GM12878 (cell line): ENCODE data around the gene ATXN7L1. TPM values are rescaled to one million over a fixed set of nuclear protein-coding genes. Genes with fewer than 3 reads are reported as not detected.

Experiments used
- ATAC-seq: fragments of 200-7000 bp; cut with Tn5 transposase; 3 replicates; pipeline ENCODE4 v1.9.1; 2020; ENCODE audit warnings: mild to moderate bottlenecking, moderate library complexity
- BruUV-seq: library from RNA; stranded (reverse); fragments of 400-500 nt; replicated peaks from 2 replicates; lab custom pipeline; 2021; lab: Mats Ljungman, UMichigan
- CTCF ChIA-PET: fragments of 300-600 bp; sonication (Branson Sonifier 250); formaldehyde crosslinking; extraction: SDS; loops from one replicate; lab custom pipeline; 2021; ENCODE audit warnings: inconsistent platforms; lab: Yijun Ruan, JAX
- POLR2A ChIA-PET: fragments of 350-600 bp; formaldehyde crosslinking; extraction: SDS; loops from one replicate; lab custom pipeline; 2021; ENCODE audit warnings: inconsistent platforms; lab: Charles Lee
- RAD21 ChIA-PET: fragments of 300-600 bp; sonication (Branson Sonifier 250); formaldehyde crosslinking; loops from one replicate; lab custom pipeline; 2023; ENCODE audit warnings: antibody characterized with exemption; ENCODE audit not compliant: unreplicated experiment; lab: Charles Lee
- SMC1A ChIA-PET: fragments of 300-600 bp; sonication (Branson Sonifier 250); formaldehyde crosslinking; loops from one replicate; lab custom pipeline; 2023; ENCODE audit not compliant: unreplicated experiment, uncharacterized antibody; lab: Charles Lee
- DNase-seq: peaks from one replicate; pipeline ENCODE4 v3.0.0-alpha.2; 2011; ENCODE audit warnings: low read depth, low spot score
- FAIRE-seq: peaks from 3 replicates; lab custom pipeline; 2011; peaks lifted over from hg19 to GRCh38; lab: Jason Lieb, UNC
- H2AFZ ChIP-seq: 2 replicates; pipeline ENCODE4 v1.6.0; 2011; ENCODE audit warnings: low read depth, low read length, control low read depth; ENCODE audit not compliant: control insufficient read depth
- H3K27ac ChIP-seq: 2 replicates; pipeline ENCODE4 v1.5.1; 2011; ENCODE audit warnings: control low read depth; ENCODE audit not compliant: control insufficient read depth, insufficient read depth
- H3K27me3 ChIP-seq, 2 experiments: replicated peaks in 1 of 2; 2 replicates each; pipeline versions ENCODE4 v1.6.0 to v1.6.1; 2011; ENCODE audit warnings: low read length in 1 of 2; ENCODE audit not compliant: control insufficient read depth in 2 of 2, insufficient read depth in 2 of 2
- H3K36me3 ChIP-seq, 2 experiments: 2 replicates each; pipeline ENCODE4 v1.5.1; 2011; ENCODE audit warnings: low read length in 1 of 2; ENCODE audit not compliant: control insufficient read depth in 2 of 2, insufficient read depth in 2 of 2
- H3K4me1 ChIP-seq: 2 replicates; pipeline ENCODE4 v1.6.1; 2011; ENCODE audit warnings: mild to moderate bottlenecking, low read length, moderate library complexity, mixed read lengths; ENCODE audit not compliant: control insufficient read depth, insufficient read depth
- H3K4me2 ChIP-seq: 2 replicates; pipeline ENCODE4 v1.6.0; 2011; ENCODE audit warnings: control low read depth; ENCODE audit not compliant: control insufficient read depth, insufficient read depth
- H3K4me3 ChIP-seq: fragments of 200-600 bp; sonication (generic); 2 replicates; pipeline ENCODE4 v1.5.1; 2016
- H3K79me2 ChIP-seq: 2 replicates; pipeline ENCODE4 v1.6.0; 2011; ENCODE audit warnings: low read length; ENCODE audit not compliant: control insufficient read depth, insufficient read depth
- H3K9ac ChIP-seq: 2 replicates; pipeline ENCODE4 v1.8.0; 2011; ENCODE audit warnings: low read length, control low read depth, mixed read lengths; ENCODE audit not compliant: control insufficient read depth, insufficient read depth
- H3K9me3 ChIP-seq: replicated peaks from 3 replicates; pipeline ENCODE4 v1.5.1; 2011; ENCODE audit warnings: mild to moderate bottlenecking, low read length; ENCODE audit not compliant: control insufficient read depth, insufficient read depth
- H4K20me1 ChIP-seq: 2 replicates; pipeline ENCODE4 v1.6.0; 2011; ENCODE audit not compliant: control insufficient read depth, insufficient read depth
- ZNF622 ChIP-seq: fragments of 450-650 bp; IDR thresholded peaks from 2 replicates; pipeline ENCODE4 v1.6.1; 2017; ENCODE audit warnings: mild to moderate bottlenecking, inconsistent platforms
- WGBS: methylation state at CpG from one replicate; pipeline ENCODE4 v1.1.6; 2016; ENCODE audit warnings: low lambda C conversion rate; ENCODE audit not compliant: insufficient replicate concordance, insufficient coverage; ENCODE audit errors: missing lambda C conversion rate; 5-methylcytosine and 5-hydroxymethylcytosine counted together
- in situ Hi-C: fragments of 300-500 bp; cut with MboI; formaldehyde crosslinking; loops from 9 replicates; pipeline ENCODE4 v1.14.3; 2018; ENCODE audit warnings: mixed read lengths
- intact Hi-C: fragments of 100-400 bp; cut with micrococcal nuclease; formaldehyde crosslinking; loops from one replicate; pipeline ENCODE4 v1.14.2; 2022; ENCODE audit not compliant: unreplicated experiment
- polyA plus RNA-seq, 11 experiments: library from polyadenylated mRNA; depleted of rRNA in 4 of 11; unstranded in 6 of 11; stranded (reverse) in 5 of 11; fragments of >200 nt; fragmentation: Nextera tagmentation in 4 of 11; fragmentation: Illumina TruSeq in 1 of 11; extraction: Ambion mirVana in 4 of 11; extraction: Trizol in 1 of 11; gene quantifications; 1 replicate in 1 of 11; 2 replicates in 10 of 11; pipeline versions ENCODE4 v1.2.1 to v1.2.3, GENCODE V29; 2011 to 2016; ENCODE audit warnings: inconsistent platforms in 2 of 11, missing spikeins in 2 of 11, low read depth in 1 of 11
- total RNA-seq, 4 experiments: library from RNA; depleted of rRNA in 3 of 4; stranded (reverse); fragments of >200 nt in 3 of 4; fragmentation: Illumina TruSeq in 1 of 4; extraction: Trizol in 1 of 4; gene quantifications; 2 replicates each; pipeline versions ENCODE4 v1.2.1 to v1.2.3, GENCODE V29; 2013 to 2021
- TF ChIP-seq, protein P1 (sequence below): fragments of 450-650 bp; formaldehyde crosslinking; IDR thresholded peaks from 2 replicates; pipeline ENCODE4 v1.4.0; 2020; ENCODE audit warnings: mild to moderate bottlenecking, moderate library complexity

ATXN7L1 gene
- total and polyA plus RNA-seq, 10 of the 15 experiments (the other 5 are each of a cell fraction or from before 2014, with no cell fraction given): 0.40 to 2.9 (median 1.2) TPM

DNA sequence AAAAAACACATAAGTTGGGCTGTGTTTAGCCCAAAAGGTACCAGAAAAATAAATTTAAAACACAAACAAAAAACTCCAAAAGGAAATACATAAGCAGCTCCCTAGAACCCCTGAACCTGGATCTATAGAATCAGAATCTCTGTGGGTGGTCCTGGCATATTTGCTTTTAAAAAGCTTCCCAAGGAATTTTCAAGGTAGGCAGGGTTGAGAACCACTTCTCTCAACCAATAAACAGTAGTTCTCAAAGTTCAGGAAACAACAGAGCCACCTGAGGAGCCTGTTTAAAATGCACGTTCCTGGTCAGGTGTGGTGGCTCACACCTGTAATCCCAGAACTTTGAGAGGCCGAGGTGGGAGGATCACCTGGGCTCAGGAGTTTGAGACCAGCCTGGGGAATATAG, 12.5 kb downstream of the ATXN7L1 start:
- Histone ChIP-seq H3K36me3 (no peaks in the 10 kb centered on the region), H3K79me2 (no peaks in the 10 kb centered on the region), H3K27me3 (peaks cover 1 to 7% of the 10 kb centered on the region in 2 experiments; a peak in 2 of 4 replicates), H3K27ac (no peak overlapping the region), H4K20me1 (no peaks in the 10 kb centered on the region), H2AFZ (no peak overlapping the region), H3K9ac (no peak overlapping the region), H3K4me1 (no peaks in the 10 kb centered on the region), H3K4me3 (no peak overlapping the region), H3K4me2 (no peak overlapping the region), H3K9me3 (no peaks in the 10 kb centered on the region)
- RAD21 ChIA-PET: interaction anchor here (1.0 kb wide), 1 partner anchor 102 kb away, joined by 5 read pairs; no protein-coding TSS in a partner anchor
- FAIRE-seq: no peak
- POLR2A ChIA-PET: interaction anchor here (0.7 kb wide), 1 partner anchor 880 kb away, joined by 5 read pairs; no protein-coding TSS in a partner anchor
- TF ChIP-seq, protein P1, sequence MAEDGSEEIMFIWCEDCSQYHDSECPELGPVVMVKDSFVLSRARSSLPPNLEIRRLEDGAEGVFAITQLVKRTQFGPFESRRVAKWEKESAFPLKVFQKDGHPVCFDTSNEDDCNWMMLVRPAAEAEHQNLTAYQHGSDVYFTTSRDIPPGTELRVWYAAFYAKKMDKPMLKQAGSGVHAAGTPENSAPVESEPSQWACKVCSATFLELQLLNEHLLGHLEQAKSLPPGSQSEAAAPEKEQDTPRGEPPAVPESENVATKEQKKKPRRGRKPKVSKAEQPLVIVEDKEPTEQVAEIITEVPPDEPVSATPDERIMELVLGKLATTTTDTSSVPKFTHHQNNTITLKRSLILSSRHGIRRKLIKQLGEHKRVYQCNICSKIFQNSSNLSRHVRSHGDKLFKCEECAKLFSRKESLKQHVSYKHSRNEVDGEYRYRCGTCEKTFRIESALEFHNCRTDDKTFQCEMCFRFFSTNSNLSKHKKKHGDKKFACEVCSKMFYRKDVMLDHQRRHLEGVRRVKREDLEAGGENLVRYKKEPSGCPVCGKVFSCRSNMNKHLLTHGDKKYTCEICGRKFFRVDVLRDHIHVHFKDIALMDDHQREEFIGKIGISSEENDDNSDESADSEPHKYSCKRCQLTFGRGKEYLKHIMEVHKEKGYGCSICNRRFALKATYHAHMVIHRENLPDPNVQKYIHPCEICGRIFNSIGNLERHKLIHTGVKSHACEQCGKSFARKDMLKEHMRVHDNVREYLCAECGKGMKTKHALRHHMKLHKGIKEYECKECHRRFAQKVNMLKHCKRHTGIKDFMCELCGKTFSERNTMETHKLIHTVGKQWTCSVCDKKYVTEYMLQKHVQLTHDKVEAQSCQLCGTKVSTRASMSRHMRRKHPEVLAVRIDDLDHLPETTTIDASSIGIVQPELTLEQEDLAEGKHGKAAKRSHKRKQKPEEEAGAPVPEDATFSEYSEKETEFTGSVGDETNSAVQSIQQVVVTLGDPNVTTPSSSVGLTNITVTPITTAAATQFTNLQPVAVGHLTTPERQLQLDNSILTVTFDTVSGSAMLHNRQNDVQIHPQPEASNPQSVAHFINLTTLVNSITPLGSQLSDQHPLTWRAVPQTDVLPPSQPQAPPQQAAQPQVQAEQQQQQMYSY (CRISPR knock-in tag): no peak
- no peak for TF ChIP-seq ZNF622
- BruUV-seq: no TSS peak
- CTCF ChIA-PET: interaction anchor here (0.9 kb wide), 1 partner anchor 14 kb away, joined by 4 read pairs; no protein-coding TSS in a partner anchor
- WGBS: 50% methylated on average over 2 of the region's 2 CpGs
- intact Hi-C loops (no loop called here), in situ Hi-C loops (no loop called here)
- DNase-seq: no peak
- SMC1A ChIA-PET: interaction anchor here (0.7 to 1.0 kb wide), 2 partner anchors 59 to 103 kb away, joined by 3 read pairs; no protein-coding TSS in a partner anchor
- no peak for ATAC-seq
